Thymus (tissue), 11 donors: ENCODE data around the gene FAM168A. TPM values are rescaled to one million over a fixed set of nuclear protein-coding genes. Genes with fewer than 3 reads are reported as not detected.

Source experiments
- DNase-seq, 9 donors: peaks; one replicate each; pipeline ENCODE4 v3.0.0-alpha.2; 2013; ENCODE audit warnings: low spot score in 9 of 9, low read depth in 6 of 9, missing footprints in 1 of 9
- H3K27ac ChIP-seq, 2 donors: one replicate each; pipeline ENCODE4 v1.5.1; 2013; ENCODE audit warnings: control low read depth in 1 of 2, low read depth in 1 of 2, low read length in 1 of 2, mild to moderate bottlenecking in 1 of 2, moderate library complexity in 1 of 2
- H3K27me3 ChIP-seq, 2 donors: one replicate each; pipeline ENCODE4 v1.5.1; 2013; ENCODE audit warnings: low read length in 1 of 2; ENCODE audit not compliant: control insufficient read depth in 2 of 2, insufficient read depth in 1 of 2
- H3K36me3 ChIP-seq, 2 donors: one replicate each; pipeline ENCODE4 v1.5.1; 2013; ENCODE audit warnings: low read length in 1 of 2, mild to moderate bottlenecking in 1 of 2, moderate library complexity in 1 of 2; ENCODE audit not compliant: control insufficient read depth in 2 of 2, insufficient read depth in 2 of 2
- H3K4me1 ChIP-seq, 2 donors: one replicate each; pipeline ENCODE4 v1.5.1; 2013; ENCODE audit warnings: low read length in 2 of 2; ENCODE audit not compliant: control insufficient read depth in 2 of 2, insufficient read depth in 2 of 2
- H3K4me3 ChIP-seq, 2 donors: one replicate each; pipeline ENCODE4 v1.5.1; 2013; ENCODE audit warnings: low read length in 2 of 2, control low read depth in 1 of 2, mild to moderate bottlenecking in 1 of 2
- H3K9me3 ChIP-seq, 2 donors: one replicate each; pipeline ENCODE4 v1.5.1; 2013; ENCODE audit warnings: low read length in 1 of 2, mild to moderate bottlenecking in 1 of 2; ENCODE audit not compliant: control insufficient read depth in 2 of 2, insufficient read depth in 1 of 2
- WGBS: extraction: QIAGEN DNeasy Blood & Tissue Kit; methylation state at CpG from one replicate; pipeline ENCODE4 v1.1.7; 2013; 5-methylcytosine and 5-hydroxymethylcytosine counted together
- polyA plus RNA-seq: library from polyadenylated mRNA; stranded (reverse); fragments of 200-250 nt; gene quantifications from one replicate; pipeline ENCODE4 v1.2.3, GENCODE V29; 2013
- total RNA-seq: library from RNA; stranded (reverse); fragments of 120-200 nt; gene quantifications from one replicate; pipeline ENCODE4 v1.2.4, GENCODE V29; 2013
- donor health status: healthy.

Gene FAM168A
- total and polyA plus RNA-seq, 2 donors: 6.8 to 9.7 TPM

DNA sequence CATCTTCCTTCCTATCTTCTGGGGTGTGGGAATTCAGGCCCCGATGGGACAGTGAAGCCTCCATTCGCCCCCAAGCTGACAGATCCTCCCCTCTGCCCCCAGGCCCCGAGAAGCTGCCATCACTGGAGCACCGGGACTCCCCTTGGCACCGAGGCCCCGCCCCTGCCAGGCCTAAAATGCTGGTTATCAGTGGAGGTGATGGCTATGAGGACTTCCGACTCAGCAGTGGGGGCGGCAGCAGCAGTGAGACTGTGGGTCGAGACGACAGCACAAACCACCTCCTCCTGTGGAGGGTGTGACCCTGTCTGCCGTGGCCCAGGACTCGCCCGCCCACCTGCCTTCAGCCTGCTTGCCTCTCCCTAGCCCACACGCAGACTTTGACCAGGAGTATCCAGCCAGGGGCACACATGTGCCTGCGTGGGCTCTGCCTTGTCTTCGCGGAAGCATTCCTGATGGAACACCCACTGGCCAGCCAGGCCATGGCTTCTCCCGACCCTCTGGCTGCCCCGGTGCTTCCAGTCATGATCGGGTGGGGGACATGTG lies 230.4 kb downstream of the FAM168A start:
- Histone ChIP-seq H3K27me3 (no peaks in the 10 kb centered on the region), H3K4me3 (no peak overlapping the region), H3K27ac (no peak overlapping the region), H3K36me3 (no peaks in the 10 kb centered on the region), H3K4me1 (peaks cover 4 to 10% of the 10 kb centered on the region in 2 donors), H3K9me3 (no peaks in the 10 kb centered on the region)
- WGBS: 94% methylated on average over 20 of the region's 20 CpGs
- DNase-seq: no peak

- DNase-seq: no peak
- WGBS: 96% methylated on average over 6 of the region's 6 CpGs
- Histone ChIP-seq H3K27ac (no peak overlapping the region), H3K4me1 (peaks cover 4 to 10% of the 10 kb centered on the region in 2 donors), H3K36me3 (no peaks in the 10 kb centered on the region), H3K9me3 (no peaks in the 10 kb centered on the region), H3K27me3 (no peaks in the 10 kb centered on the region), H3K4me3 (no peak overlapping the region)
Measured at GRCh38 chr11:73366953-73367352, 231.0 kb downstream of the FAM168A start.

DNA sequence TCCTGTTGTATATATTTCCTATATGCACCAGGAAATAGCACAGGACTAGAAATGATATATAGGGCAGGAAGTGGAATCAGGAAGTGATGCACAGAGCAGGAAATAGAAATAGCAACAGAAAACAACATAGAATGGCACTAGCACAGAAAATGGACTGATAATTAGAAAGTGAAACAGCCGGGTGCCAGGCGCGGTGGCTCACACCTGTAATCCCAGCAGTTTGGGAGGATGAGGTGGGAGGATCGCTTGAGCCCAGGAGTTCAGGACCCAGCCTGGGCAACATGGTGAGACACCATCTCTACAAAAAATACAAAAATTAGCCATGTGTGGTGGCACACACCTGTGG lies 231.7 kb downstream of the FAM168A start:
- H3K9me3 ChIP-seq: no peaks in the 10 kb centered on the region
- WGBS: 94% methylated on average over 4 of the region's 4 CpGs
- peak in 1 of 9 donors; percentile 52 for DNase-seq
- peak overlapping the region; percentile 69 to 88 for H3K27ac ChIP-seq
- H3K27me3 ChIP-seq: no peaks in the 10 kb centered on the region
- H3K36me3 ChIP-seq: no peaks in the 10 kb centered on the region
- no peak overlapping the region for H3K4me3 ChIP-seq
- H3K4me1 ChIP-seq: peaks cover 4 to 10% of the 10 kb centered on the region in 2 donors

DNA sequence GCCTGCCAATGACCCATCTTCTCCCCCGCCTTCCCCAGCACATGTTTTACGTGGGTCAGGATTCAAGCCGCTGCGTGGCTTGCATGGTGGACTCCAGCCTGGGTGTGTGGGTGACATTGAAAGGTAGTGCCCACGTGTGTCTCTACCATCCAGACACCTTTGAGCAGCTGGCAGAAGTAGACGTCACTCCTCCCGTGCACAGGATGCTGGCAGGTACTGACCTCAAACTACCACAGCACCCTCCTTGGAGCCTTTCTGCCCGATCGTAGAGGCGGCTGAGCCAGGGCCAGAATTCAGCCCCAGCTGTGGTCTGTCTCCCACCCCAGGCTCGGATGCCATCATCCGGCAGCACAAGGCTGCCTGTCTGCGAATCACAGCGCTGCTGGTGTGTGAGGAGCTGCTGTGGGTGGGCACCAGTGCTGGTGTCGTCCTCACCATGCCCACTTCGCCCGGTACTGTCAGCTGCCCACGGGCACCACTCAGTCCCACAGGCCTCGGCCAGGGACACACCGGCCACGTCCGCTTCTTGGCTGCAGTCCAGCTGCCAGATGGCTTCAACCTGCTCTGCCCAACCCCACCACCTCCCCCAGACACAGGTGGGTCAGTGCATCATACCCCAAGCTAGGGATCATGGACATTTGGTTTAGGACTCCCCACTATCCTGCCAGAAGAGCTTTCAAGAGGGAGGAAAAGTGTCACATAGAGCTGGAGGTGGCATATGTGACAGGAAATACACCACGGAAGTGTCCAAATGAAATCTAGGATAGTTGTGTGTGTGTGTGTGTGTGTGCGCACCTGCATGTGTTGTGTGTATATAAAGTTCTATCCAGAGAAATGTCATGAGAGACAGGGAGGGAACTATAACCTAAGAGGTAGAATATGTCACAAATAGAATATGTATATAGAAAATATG lies 232.3 kb downstream of the FAM168A start:
- Histone ChIP-seq H3K4me3 (no peak overlapping the region), H3K27me3 (no peaks in the 10 kb centered on the region), H3K4me1 (peaks cover 4 to 10% of the 10 kb centered on the region in 2 donors), H3K36me3 (no peaks in the 10 kb centered on the region), H3K27ac (peak overlapping the region; percentile 39 to 55), H3K9me3 (no peaks in the 10 kb centered on the region)
- 92% methylated on average over 24 of the region's 24 CpGs for WGBS
- no peak for DNase-seq

DNA sequence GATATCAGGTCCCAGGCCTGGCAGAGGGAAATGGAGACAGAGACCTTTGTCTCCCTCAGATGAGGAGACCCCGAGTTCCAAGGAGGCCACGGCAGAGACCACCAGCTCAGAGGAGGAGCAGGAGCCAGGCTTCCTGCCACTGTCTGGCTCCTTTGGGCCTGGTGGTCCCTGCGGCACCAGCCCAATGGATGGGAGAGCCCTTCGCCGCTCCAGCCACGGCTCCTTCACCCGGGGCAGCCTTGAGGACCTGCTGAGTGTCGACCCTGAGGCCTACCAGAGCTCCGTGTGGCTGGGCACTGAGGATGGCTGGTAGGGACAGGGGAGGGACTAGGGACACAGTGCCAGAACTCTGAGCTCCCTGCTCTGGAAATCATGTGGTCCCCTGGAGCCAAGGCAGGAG lies 234.8 kb downstream of the FAM168A start:
- H3K9me3 ChIP-seq: no peaks in the 10 kb centered on the region
- WGBS: 98% methylated on average over 9 of the region's 9 CpGs
- no peak overlapping the region for H3K4me3 ChIP-seq
- no peaks in the 10 kb centered on the region for H3K36me3 ChIP-seq
- H3K4me1 ChIP-seq: peaks cover 4 to 10% of the 10 kb centered on the region in 2 donors
- no peaks in the 10 kb centered on the region for H3K27me3 ChIP-seq
- no peak for DNase-seq
- no peak overlapping the region for H3K27ac ChIP-seq

DNA sequence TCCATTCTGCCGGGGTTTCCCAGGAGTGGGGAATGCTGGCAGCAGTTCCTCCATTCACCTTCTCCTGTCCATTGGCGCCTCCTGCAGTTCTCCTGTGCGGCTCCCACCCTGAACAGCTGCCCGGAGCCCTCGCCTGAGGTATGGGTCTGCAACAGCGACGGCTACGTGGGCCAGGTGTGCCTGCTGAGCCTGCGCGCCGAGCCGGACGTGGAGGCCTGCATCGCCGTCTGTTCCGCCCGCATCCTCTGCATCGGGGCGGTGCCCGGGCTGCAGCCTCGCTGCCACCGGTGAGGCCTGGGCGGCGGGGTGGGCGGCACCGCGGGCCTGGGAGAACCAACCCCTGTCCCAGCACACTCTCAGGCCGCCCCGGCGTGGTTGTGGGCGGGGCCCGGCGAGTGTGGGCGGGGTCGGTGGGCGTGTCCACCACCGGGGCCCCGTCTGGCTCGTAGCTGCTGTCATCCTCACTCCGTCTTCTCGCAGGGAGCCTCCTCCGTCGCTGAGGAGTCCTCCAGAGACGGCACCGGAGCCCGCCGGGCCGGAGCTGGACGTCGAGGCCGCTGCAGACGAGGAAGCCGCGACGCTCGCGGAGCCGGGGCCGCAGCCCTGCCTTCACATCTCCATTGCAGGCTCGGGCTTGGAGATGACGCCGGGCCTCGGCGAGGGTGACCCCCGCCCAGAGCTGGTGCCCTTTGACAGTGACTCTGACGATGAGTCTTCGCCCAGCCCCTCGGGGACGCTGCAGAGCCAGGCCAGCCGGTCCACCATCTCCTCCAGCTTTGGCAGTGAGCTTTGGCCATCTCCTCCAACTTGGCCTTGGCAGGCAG lies 235.7 kb downstream of the FAM168A start:
- H3K27me3 ChIP-seq: no peaks in the 10 kb centered on the region
- no peak for DNase-seq
- H3K36me3 ChIP-seq: no peaks in the 10 kb centered on the region
- H3K4me3 ChIP-seq: no peak overlapping the region
- 95% methylated on average over 70 of the region's 70 CpGs for WGBS
- no peak overlapping the region for H3K27ac ChIP-seq
- no peaks in the 10 kb centered on the region for H3K9me3 ChIP-seq
- H3K4me1 ChIP-seq: peaks cover 4 to 10% of the 10 kb centered on the region in 2 donors

DNA sequence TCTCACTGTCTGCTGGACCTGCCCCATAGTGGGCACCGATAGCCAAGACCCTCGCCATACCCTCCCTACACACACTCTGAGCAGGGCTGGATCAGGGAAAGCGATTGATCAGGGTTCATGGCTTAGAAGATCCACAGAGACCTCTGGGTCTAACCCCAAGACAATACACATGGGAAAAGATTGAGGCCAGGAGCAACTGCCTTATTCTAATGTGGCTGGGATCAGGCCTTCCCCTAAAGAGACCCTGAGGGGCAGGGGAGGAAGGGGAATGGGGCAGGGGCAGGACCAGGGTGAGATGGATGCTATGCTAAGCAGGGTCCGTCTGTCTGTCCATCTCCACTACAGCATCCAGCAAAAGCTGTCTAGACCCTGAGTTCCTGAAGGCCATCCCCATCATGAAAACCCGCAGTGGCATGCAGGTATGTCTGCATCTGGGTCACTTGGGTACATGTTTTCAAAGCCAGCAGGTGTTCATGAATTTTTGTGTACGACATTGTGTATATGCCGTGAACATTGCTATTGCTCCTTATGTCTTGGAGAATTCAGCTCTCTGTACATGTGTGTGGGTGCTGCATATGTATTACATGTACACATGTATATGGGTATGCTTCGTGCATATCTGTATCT lies 237.1 kb downstream of the FAM168A start:
- H3K9me3 ChIP-seq: no peaks in the 10 kb centered on the region
- 97% methylated on average over 8 of the region's 8 CpGs for WGBS
- no peak overlapping the region for H3K27ac ChIP-seq
- H3K36me3 ChIP-seq: no peaks in the 10 kb centered on the region
- DNase-seq: no peak
- H3K27me3 ChIP-seq: no peaks in the 10 kb centered on the region
- H3K4me3 ChIP-seq: no peak overlapping the region
- peaks cover 0 to 3% of the 10 kb centered on the region in 2 donors for H3K4me1 ChIP-seq

DNA sequence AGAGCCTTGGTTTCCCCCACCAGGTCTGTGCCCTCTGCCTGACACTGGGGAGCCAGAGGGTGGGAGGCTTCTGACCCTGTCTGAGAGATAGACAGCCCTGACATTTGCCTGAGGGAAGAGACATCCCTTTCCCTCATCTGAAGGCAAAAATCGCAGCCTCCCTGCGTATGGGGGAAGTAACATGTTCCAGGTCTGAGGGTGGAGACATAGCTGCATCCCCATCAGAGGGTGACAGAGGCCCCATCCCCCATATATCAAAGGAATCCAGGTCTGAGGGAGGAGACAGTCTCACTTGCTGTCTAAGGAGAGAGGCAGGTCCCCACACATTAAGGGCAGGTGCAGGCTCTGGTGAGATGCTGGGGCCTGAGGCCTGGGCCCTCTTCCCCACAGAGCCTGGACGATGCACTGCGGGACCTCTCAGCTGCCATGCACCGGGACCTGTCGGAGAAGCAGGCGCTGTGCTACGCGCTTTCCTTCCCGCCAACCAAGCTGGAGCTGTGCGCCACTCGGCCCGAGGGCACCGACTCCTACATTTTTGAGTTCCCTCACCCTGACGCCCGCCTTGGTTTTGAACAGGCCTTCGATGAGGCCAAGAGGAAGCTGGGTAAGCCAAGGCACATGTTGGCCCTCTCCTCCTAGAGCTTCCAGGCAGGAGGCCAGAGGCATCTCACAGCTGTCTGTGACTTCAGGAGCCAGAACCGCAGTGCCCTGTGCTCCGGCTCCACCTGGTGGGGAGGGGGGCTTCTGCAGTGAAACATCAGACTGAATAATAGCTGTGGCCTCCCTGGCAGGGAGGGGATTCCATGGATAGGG lies 237.8 kb downstream of the FAM168A start:
- 94% methylated on average over 19 of the region's 19 CpGs for WGBS
- no peaks in the 10 kb centered on the region for H3K36me3 ChIP-seq
- H3K4me1 ChIP-seq: no peaks in the 10 kb centered on the region
- peak in 2 of 9 donors; percentile 44 to 51 for DNase-seq
- H3K27ac ChIP-seq: no peak overlapping the region
- no peaks in the 10 kb centered on the region for H3K27me3 ChIP-seq
- no peak overlapping the region for H3K4me3 ChIP-seq
- no peaks in the 10 kb centered on the region for H3K9me3 ChIP-seq
